GM12878 (cell line): ENCODE measurements around the gene GRK2. TPM values are rescaled to one million over a fixed set of nuclear protein-coding genes. Genes with fewer than 3 reads are reported as not detected.
A peak's percentile ranks its signal among the peaks of the same experiment; 100 is the strongest.

Experiments
- ATAC-seq: fragments of 200-7000 bp; cut with Tn5 transposase; 3 replicates; pipeline ENCODE4 v1.9.1; 2020; ENCODE audit warnings: mild to moderate bottlenecking, moderate library complexity
- BruUV-seq: library from RNA; stranded (reverse); fragments of 400-500 nt; replicated peaks from 2 replicates; lab custom pipeline; 2021; lab: Mats Ljungman, UMichigan
- CTCF ChIA-PET: fragments of 300-600 bp; sonication (Branson Sonifier 250); formaldehyde crosslinking; extraction: SDS; loops from one replicate; lab custom pipeline; 2021; ENCODE audit warnings: inconsistent platforms; lab: Yijun Ruan, JAX
- POLR2A ChIA-PET: fragments of 350-600 bp; formaldehyde crosslinking; extraction: SDS; loops from one replicate; lab custom pipeline; 2021; ENCODE audit warnings: inconsistent platforms; lab: Charles Lee
- RAD21 ChIA-PET: fragments of 300-600 bp; sonication (Branson Sonifier 250); formaldehyde crosslinking; loops from one replicate; lab custom pipeline; 2023; ENCODE audit warnings: antibody characterized with exemption; ENCODE audit not compliant: unreplicated experiment; lab: Charles Lee
- SMC1A ChIA-PET: fragments of 300-600 bp; sonication (Branson Sonifier 250); formaldehyde crosslinking; loops from one replicate; lab custom pipeline; 2023; ENCODE audit not compliant: unreplicated experiment, uncharacterized antibody; lab: Charles Lee
- DNase-seq: peaks from one replicate; pipeline ENCODE4 v3.0.0-alpha.2; 2011; ENCODE audit warnings: low read depth, low spot score
- FAIRE-seq: peaks from 3 replicates; lab custom pipeline; 2011; peaks lifted over from hg19 to GRCh38; lab: Jason Lieb, UNC
- H2AFZ ChIP-seq: 2 replicates; pipeline ENCODE4 v1.6.0; 2011; ENCODE audit warnings: low read depth, low read length, control low read depth; ENCODE audit not compliant: control insufficient read depth
- H3K27ac ChIP-seq: 2 replicates; pipeline ENCODE4 v1.5.1; 2011; ENCODE audit warnings: control low read depth; ENCODE audit not compliant: control insufficient read depth, insufficient read depth
- H3K27me3 ChIP-seq, 2 experiments: replicated peaks in 1 of 2; 2 replicates each; pipeline versions ENCODE4 v1.6.0 to v1.6.1; 2011; ENCODE audit warnings: low read length in 1 of 2; ENCODE audit not compliant: control insufficient read depth in 2 of 2, insufficient read depth in 2 of 2
- H3K36me3 ChIP-seq, 2 experiments: 2 replicates each; pipeline ENCODE4 v1.5.1; 2011; ENCODE audit warnings: low read length in 1 of 2; ENCODE audit not compliant: control insufficient read depth in 2 of 2, insufficient read depth in 2 of 2
- H3K4me1 ChIP-seq: 2 replicates; pipeline ENCODE4 v1.6.1; 2011; ENCODE audit warnings: mild to moderate bottlenecking, low read length, moderate library complexity, mixed read lengths; ENCODE audit not compliant: control insufficient read depth, insufficient read depth
- H3K4me2 ChIP-seq: 2 replicates; pipeline ENCODE4 v1.6.0; 2011; ENCODE audit warnings: control low read depth; ENCODE audit not compliant: control insufficient read depth, insufficient read depth
- H3K4me3 ChIP-seq: fragments of 200-600 bp; sonication (generic); 2 replicates; pipeline ENCODE4 v1.5.1; 2016
- H3K79me2 ChIP-seq: 2 replicates; pipeline ENCODE4 v1.6.0; 2011; ENCODE audit warnings: low read length; ENCODE audit not compliant: control insufficient read depth, insufficient read depth
- H3K9ac ChIP-seq: 2 replicates; pipeline ENCODE4 v1.8.0; 2011; ENCODE audit warnings: low read length, control low read depth, mixed read lengths; ENCODE audit not compliant: control insufficient read depth, insufficient read depth
- H3K9me3 ChIP-seq: replicated peaks from 3 replicates; pipeline ENCODE4 v1.5.1; 2011; ENCODE audit warnings: mild to moderate bottlenecking, low read length; ENCODE audit not compliant: control insufficient read depth, insufficient read depth
- H4K20me1 ChIP-seq: 2 replicates; pipeline ENCODE4 v1.6.0; 2011; ENCODE audit not compliant: control insufficient read depth, insufficient read depth
- E2F4 ChIP-seq: IDR thresholded peaks from 2 replicates; pipeline ENCODE4 v1.6.1; 2012; ENCODE audit warnings: low read depth, low read length, improper control_type of control experiment
- ESRRA ChIP-seq: IDR thresholded peaks from 2 replicates; pipeline ENCODE4 v1.6.1; 2012; ENCODE audit warnings: mild to moderate bottlenecking, low read length, improper control_type of control experiment
- HDGF ChIP-seq: fragments of 450-650 bp; IDR thresholded peaks from 2 replicates; pipeline ENCODE4 v1.6.1; 2016; ENCODE audit warnings: antibody characterized with exemption
- IRF3 ChIP-seq: fragments of 450-650 bp; IDR thresholded peaks from 2 replicates; pipeline ENCODE4 v1.6.1; 2014; ENCODE audit warnings: mild to moderate bottlenecking
- JUND ChIP-seq: IDR thresholded peaks from 2 replicates; pipeline ENCODE4 v1.6.1; 2012; ENCODE audit warnings: low read depth, mild to moderate bottlenecking, low read length, improper control_type of control experiment, moderate library complexity
- MLLT1 ChIP-seq: fragments of 450-650 bp; IDR thresholded peaks from 2 replicates; pipeline ENCODE4 v1.6.1; 2016; ENCODE audit warnings: mild to moderate bottlenecking
- POLR2A ChIP-seq: IDR thresholded peaks from 2 replicates; pipeline ENCODE4 v1.6.1; 2011; ENCODE audit warnings: low read depth, mild to moderate bottlenecking, low read length
- PRDM15 ChIP-seq: fragments of 450-650 bp; formaldehyde crosslinking; IDR thresholded peaks from 2 replicates; pipeline ENCODE4 v1.4.0; 2020; ENCODE audit warnings: mild to moderate bottlenecking, moderate library complexity
- SRF ChIP-seq, 2 experiments: IDR thresholded peaks; 2 replicates each; pipeline ENCODE4 v1.6.1; 2011; ENCODE audit warnings: low read depth in 2 of 2, low read length in 2 of 2, mild to moderate bottlenecking in 1 of 2, moderate library complexity in 1 of 2
- WGBS: methylation state at CpG from one replicate; pipeline ENCODE4 v1.1.6; 2016; ENCODE audit warnings: low lambda C conversion rate; ENCODE audit not compliant: insufficient replicate concordance, insufficient coverage; ENCODE audit errors: missing lambda C conversion rate; 5-methylcytosine and 5-hydroxymethylcytosine counted together
- in situ Hi-C: fragments of 300-500 bp; cut with MboI; formaldehyde crosslinking; loops from 9 replicates; pipeline ENCODE4 v1.14.3; 2018; ENCODE audit warnings: mixed read lengths
- intact Hi-C: fragments of 100-400 bp; cut with micrococcal nuclease; formaldehyde crosslinking; loops from one replicate; pipeline ENCODE4 v1.14.2; 2022; ENCODE audit not compliant: unreplicated experiment
- polyA plus RNA-seq, 11 experiments: library from polyadenylated mRNA; depleted of rRNA in 4 of 11; unstranded in 6 of 11; stranded (reverse) in 5 of 11; fragments of >200 nt; fragmentation: Nextera tagmentation in 4 of 11; fragmentation: Illumina TruSeq in 1 of 11; extraction: Ambion mirVana in 4 of 11; extraction: Trizol in 1 of 11; gene quantifications; 1 replicate in 1 of 11; 2 replicates in 10 of 11; pipeline versions ENCODE4 v1.2.1 to v1.2.3, GENCODE V29; 2011 to 2016; ENCODE audit warnings: inconsistent platforms in 2 of 11, missing spikeins in 2 of 11, low read depth in 1 of 11
- total RNA-seq, 4 experiments: library from RNA; depleted of rRNA in 3 of 4; stranded (reverse); fragments of >200 nt in 3 of 4; fragmentation: Illumina TruSeq in 1 of 4; extraction: Trizol in 1 of 4; gene quantifications; 2 replicates each; pipeline versions ENCODE4 v1.2.1 to v1.2.3, GENCODE V29; 2013 to 2021

The GRK2 gene
- total and polyA plus RNA-seq, 10 of the 15 experiments (the other 5 are each of a cell fraction or from before 2014, with no cell fraction given): 1.0 to 160 (median 66.1) TPM

GRCh38 chr11:67289651-67290479 lies 23.6 kb downstream of the GRK2 start:
- TF ChIP-seq E2F4 (no peak), JUND (no peak), MLLT1 (peak; percentile 51; the same call in 1 of the 2 replicates), SRF (IDR thresholded peaks at IDR 0.05; ENCODE audit: low read depth in 2 of 2, low read length in 2 of 2) (no peak), PRDM15 (CRISPR knock-in tag) (no peak), IRF3 (no peak), POLR2A (peak; percentile 32; the same call in 1 of the 2 replicates), ESRRA (no peak), HDGF (peak; percentile 91)
- intact Hi-C loops (no loop called here), in situ Hi-C loops (no loop called here)
- FAIRE-seq (no peak), ATAC-seq (peak; percentile 7), DNase-seq (no peak)
- Histone ChIP-seq H3K4me3 (peak overlapping the region; percentile 94), H3K9ac (peak overlapping the region; percentile 86), H3K27ac (peak overlapping the region; percentile 23), H3K9me3 (no peaks in the 10 kb centered on the region; the same call in none of the 3 replicates), H3K27me3 (no peaks in the 10 kb centered on the region), H3K4me1 (peaks cover 26% of the 10 kb centered on the region), H3K79me2 (peaks cover 19% of the 10 kb centered on the region), H3K36me3 (peaks cover 17 to 26% of the 10 kb centered on the region in 2 experiments), H3K4me2 (peak overlapping the region; percentile 97), H2AFZ (no peak overlapping the region; the same call in 1 of the 2 replicates), H4K20me1 (no peaks in the 10 kb centered on the region)
- SMC1A ChIA-PET: interaction anchor here (0.9 to 3.6 kb wide), 2 partner anchors 19 to 27 kb away, joined by 3 to 35 read pairs; no protein-coding TSS in a partner anchor
- POLR2A ChIA-PET: interaction anchor here (0.7 to 3.2 kb wide), 8 partner anchors 12 to 64 kb away, joined by 3 to 46 read pairs (median 6); partner anchors contain the start of gene GRK2
- RAD21 ChIA-PET: interaction anchor here (1.2 to 4.0 kb wide), 5 partner anchors 12 to 112 kb away, joined by 3 to 28 read pairs (median 8); partner anchors contain the start of genes GRK2 and PPP1CA
- 53% methylated on average over 26 of the region's 36 CpGs for WGBS
- BruUV-seq: no TSS peak
- CTCF ChIA-PET: interaction anchor here (0.7 to 3.1 kb wide), 7 partner anchors 12 to 93 kb away, joined by 3 to 18 read pairs (median 8); no protein-coding TSS in a partner anchor
